ENCODE measurements around the gene PGM5.
"Not testable (repeated sequence)": the region's sequence is repeated elsewhere in the genome, so short reads cannot be mapped to it uniquely, and the experiment has no call there.

DNA sequence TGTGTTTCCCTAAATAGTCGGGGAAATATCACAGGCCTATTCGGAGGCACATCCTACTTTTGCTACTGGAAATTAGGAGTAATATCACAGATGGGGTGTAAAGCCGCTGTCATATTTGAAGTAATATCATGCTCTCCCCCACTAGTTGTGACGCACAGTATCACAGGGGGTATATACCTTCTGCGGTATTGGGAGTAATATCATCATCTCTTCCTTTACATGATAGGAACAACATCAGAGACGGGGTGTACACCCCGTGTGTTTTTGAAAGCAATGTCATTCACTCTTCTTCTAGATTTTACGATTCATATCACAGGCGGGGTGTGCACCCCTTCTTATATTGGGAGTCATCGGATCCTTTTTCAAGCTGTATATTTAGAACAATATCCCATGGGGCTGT lies 38.2 kb upstream of the PGM5 start:
- TF ChIP-seq, protein P1, sequence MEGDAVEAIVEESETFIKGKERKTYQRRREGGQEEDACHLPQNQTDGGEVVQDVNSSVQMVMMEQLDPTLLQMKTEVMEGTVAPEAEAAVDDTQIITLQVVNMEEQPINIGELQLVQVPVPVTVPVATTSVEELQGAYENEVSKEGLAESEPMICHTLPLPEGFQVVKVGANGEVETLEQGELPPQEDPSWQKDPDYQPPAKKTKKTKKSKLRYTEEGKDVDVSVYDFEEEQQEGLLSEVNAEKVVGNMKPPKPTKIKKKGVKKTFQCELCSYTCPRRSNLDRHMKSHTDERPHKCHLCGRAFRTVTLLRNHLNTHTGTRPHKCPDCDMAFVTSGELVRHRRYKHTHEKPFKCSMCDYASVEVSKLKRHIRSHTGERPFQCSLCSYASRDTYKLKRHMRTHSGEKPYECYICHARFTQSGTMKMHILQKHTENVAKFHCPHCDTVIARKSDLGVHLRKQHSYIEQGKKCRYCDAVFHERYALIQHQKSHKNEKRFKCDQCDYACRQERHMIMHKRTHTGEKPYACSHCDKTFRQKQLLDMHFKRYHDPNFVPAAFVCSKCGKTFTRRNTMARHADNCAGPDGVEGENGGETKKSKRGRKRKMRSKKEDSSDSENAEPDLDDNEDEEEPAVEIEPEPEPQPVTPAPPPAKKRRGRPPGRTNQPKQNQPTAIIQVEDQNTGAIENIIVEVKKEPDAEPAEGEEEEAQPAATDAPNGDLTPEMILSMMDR (conservative IDR thresholded peaks at IDR 0.05; ENCODE audit: low read depth in 2 of 2): not testable (repeated sequence)
- TF ChIP-seq CREB1 (CRISPR knock-in tag; IDR thresholded peaks at IDR 0.05; ENCODE audit: low read depth); POLR2AphosphoS5 (IDR thresholded peaks at IDR 0.05; ENCODE audit: low read depth); EZH2 (IDR thresholded peaks at IDR 0.05; ENCODE audit: low read depth, unreplicated experiment); EZH2phosphoT487 (IDR thresholded peaks at IDR 0.05; ENCODE audit: unreplicated experiment); ZNF331 (CRISPR knock-in tag; IDR thresholded peaks at IDR 0.05; ENCODE audit: low read depth); JUNB (IDR thresholded peaks at IDR 0.05; ENCODE audit: unreplicated experiment); NANOG (IDR thresholded peaks at IDR 0.05; ENCODE audit: borderline replicate concordance); STAT1 (IDR thresholded peaks at IDR 0.05; ENCODE audit: unreplicated experiment): not testable (repeated sequence)
- TF ChIP-seq, protein P2, sequence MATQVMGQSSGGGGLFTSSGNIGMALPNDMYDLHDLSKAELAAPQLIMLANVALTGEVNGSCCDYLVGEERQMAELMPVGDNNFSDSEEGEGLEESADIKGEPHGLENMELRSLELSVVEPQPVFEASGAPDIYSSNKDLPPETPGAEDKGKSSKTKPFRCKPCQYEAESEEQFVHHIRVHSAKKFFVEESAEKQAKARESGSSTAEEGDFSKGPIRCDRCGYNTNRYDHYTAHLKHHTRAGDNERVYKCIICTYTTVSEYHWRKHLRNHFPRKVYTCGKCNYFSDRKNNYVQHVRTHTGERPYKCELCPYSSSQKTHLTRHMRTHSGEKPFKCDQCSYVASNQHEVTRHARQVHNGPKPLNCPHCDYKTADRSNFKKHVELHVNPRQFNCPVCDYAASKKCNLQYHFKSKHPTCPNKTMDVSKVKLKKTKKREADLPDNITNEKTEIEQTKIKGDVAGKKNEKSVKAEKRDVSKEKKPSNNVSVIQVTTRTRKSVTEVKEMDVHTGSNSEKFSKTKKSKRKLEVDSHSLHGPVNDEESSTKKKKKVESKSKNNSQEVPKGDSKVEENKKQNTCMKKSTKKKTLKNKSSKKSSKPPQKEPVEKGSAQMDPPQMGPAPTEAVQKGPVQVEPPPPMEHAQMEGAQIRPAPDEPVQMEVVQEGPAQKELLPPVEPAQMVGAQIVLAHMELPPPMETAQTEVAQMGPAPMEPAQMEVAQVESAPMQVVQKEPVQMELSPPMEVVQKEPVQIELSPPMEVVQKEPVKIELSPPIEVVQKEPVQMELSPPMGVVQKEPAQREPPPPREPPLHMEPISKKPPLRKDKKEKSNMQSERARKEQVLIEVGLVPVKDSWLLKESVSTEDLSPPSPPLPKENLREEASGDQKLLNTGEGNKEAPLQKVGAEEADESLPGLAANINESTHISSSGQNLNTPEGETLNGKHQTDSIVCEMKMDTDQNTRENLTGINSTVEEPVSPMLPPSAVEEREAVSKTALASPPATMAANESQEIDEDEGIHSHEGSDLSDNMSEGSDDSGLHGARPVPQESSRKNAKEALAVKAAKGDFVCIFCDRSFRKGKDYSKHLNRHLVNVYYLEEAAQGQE (IDR thresholded peaks at IDR 0.05; ENCODE audit: unreplicated experiment): not testable (repeated sequence)
- TF ChIP-seq, protein P3, sequence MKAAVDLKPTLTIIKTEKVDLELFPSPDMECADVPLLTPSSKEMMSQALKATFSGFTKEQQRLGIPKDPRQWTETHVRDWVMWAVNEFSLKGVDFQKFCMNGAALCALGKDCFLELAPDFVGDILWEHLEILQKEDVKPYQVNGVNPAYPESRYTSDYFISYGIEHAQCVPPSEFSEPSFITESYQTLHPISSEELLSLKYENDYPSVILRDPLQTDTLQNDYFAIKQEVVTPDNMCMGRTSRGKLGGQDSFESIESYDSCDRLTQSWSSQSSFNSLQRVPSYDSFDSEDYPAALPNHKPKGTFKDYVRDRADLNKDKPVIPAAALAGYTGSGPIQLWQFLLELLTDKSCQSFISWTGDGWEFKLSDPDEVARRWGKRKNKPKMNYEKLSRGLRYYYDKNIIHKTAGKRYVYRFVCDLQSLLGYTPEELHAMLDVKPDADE (IDR thresholded peaks at IDR 0.05): not testable (repeated sequence)
- TF ChIP-seq, protein P4, sequence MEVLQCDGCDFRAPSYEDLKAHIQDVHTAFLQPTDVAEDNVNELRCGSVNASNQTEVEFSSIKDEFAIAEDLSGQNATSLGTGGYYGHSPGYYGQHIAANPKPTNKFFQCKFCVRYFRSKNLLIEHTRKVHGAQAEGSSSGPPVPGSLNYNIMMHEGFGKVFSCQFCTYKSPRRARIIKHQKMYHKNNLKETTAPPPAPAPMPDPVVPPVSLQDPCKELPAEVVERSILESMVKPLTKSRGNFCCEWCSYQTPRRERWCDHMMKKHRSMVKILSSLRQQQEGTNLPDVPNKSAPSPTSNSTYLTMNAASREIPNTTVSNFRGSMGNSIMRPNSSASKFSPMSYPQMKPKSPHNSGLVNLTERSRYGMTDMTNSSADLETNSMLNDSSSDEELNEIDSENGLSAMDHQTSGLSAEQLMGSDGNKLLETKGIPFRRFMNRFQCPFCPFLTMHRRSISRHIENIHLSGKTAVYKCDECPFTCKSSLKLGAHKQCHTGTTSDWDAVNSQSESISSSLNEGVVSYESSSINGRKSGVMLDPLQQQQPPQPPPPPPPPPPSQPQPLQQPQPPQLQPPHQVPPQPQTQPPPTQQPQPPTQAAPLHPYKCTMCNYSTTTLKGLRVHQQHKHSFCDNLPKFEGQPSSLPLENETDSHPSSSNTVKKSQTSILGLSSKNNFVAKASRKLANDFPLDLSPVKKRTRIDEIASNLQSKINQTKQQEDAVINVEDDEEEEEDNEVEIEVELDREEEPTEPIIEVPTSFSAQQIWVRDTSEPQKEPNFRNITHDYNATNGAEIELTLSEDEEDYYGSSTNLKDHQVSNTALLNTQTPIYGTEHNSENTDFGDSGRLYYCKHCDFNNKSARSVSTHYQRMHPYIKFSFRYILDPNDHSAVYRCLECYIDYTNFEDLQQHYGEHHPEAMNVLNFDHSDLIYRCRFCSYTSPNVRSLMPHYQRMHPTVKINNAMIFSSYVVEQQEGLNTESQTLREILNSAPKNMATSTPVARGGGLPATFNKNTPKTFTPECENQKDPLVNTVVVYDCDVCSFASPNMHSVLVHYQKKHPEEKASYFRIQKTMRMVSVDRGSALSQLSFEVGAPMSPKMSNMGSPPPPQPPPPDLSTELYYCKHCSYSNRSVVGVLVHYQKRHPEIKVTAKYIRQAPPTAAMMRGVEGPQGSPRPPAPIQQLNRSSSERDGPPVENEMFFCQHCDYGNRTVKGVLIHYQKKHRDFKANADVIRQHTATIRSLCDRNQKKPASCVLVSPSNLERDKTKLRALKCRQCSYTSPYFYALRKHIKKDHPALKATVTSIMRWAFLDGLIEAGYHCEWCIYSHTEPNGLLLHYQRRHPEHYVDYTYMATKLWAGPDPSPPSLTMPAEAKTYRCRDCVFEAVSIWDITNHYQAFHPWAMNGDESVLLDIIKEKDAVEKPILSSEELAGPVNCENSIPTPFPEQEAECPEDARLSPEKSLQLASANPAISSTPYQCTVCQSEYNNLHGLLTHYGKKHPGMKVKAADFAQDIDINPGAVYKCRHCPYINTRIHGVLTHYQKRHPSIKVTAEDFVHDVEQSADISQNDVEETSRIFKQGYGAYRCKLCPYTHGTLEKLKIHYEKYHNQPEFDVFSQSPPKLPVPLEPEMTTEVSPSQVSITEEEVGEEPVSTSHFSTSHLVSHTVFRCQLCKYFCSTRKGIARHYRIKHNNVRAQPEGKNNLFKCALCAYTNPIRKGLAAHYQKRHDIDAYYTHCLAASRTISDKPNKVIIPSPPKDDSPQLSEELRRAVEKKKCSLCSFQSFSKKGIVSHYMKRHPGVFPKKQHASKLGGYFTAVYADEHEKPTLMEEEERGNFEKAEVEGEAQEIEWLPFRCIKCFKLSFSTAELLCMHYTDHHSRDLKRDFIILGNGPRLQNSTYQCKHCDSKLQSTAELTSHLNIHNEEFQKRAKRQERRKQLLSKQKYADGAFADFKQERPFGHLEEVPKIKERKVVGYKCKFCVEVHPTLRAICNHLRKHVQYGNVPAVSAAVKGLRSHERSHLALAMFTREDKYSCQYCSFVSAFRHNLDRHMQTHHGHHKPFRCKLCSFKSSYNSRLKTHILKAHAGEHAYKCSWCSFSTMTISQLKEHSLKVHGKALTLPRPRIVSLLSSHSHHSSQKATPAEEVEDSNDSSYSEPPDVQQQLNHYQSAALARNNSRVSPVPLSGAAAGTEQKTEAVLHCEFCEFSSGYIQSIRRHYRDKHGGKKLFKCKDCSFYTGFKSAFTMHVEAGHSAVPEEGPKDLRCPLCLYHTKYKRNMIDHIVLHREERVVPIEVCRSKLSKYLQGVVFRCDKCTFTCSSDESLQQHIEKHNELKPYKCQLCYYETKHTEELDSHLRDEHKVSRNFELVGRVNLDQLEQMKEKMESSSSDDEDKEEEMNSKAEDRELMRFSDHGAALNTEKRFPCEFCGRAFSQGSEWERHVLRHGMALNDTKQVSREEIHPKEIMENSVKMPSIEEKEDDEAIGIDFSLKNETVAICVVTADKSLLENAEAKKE (CRISPR knock-in tag; IDR thresholded peaks at IDR 0.05): not testable (repeated sequence)

Measured in GM23338 (cell line).